ENCODE results near the gene AGER.
A peak's percentile ranks its signal among the peaks of the same experiment; 100 is the strongest.

Gene AGER

DNA sequence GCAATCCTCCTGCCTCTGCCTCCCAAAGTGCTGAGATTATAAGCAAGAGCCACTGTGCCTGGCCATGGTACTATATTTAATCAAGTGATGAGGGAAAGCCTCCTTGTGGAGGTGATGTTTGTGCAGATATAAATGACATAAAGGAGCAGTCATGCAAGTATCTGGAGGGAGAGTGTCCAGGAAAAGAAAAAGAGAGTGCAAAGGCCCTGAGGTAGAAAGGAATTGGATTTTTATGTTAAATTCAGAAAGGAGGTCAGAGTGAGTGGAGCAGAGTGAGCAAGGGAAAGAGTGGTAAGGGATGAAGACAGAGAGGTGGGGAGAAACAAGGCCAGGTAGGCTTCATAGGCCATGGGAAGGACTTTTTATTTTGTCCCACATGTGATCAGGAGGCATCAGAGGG lies 46.6 kb downstream of the AGER start:
- no peak for ATAC-seq
- Mint-ChIP-seq H3K4me1 (no peaks in the 10 kb centered on the region), H3K36me3 (no peaks in the 10 kb centered on the region), H3K27me3 (peaks cover 10% of the 10 kb centered on the region), H3K9me3 (no peaks in the 10 kb centered on the region), H3K4me3 (no peak overlapping the region), H3K27ac (no peak overlapping the region)

DNA sequence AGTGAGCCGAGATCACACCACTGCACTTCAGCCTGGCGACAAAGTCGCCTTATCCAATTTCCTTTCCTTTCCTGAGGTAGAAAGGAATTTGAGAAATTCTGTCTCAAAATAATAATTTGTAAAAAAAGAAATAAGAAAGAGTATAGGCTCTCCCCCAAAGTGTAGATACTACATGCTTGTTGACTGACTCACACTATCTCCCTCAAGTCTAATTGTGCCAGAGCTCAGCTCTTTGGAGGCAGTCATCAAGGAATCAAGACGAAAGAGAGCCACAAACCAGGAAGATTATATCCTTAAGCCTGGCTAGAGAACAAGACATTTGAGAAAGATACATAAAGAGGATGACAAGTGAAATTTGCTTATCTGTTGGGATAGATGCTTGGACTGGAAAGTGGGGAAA lies 50.3 kb downstream of the AGER start:
- no peaks in the 10 kb centered on the region for H3K9me3 Mint-ChIP-seq
- H3K27ac Mint-ChIP-seq, result no peak overlapping the region
- no peaks in the 10 kb centered on the region for H3K36me3 Mint-ChIP-seq
- H3K27me3 Mint-ChIP-seq, result no peaks in the 10 kb centered on the region
- peaks cover 19% of the 10 kb centered on the region for H3K4me1 Mint-ChIP-seq
- ATAC-seq, result no peak
- H3K4me3 Mint-ChIP-seq, result no peak overlapping the region

DNA sequence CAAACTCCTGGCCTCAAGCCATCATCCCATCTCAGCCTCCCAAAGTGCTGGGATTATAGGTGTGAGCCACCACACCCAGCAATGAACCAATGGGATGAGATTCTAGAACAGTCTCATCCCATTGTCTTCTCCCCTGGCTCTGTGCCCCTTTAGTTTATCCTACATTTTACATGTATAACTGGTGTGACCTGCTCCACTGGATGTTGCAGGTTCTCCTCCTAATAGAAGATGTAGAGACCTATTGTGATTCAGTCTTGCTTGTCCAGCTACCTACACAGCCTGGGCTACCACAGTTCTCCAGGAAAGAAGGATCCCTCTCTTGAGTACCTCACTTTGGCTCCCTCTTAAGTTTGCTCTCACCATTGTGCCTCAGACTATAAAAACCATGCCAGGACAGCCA lies 51.9 kb downstream of the AGER start:
- H3K27me3 Mint-ChIP-seq, result no peaks in the 10 kb centered on the region
- peaks cover 35% of the 10 kb centered on the region for H3K4me1 Mint-ChIP-seq
- no peak overlapping the region for H3K27ac Mint-ChIP-seq
- no peak overlapping the region for H3K4me3 Mint-ChIP-seq
- no peak for ATAC-seq
- H3K36me3 Mint-ChIP-seq, result no peaks in the 10 kb centered on the region
- H3K9me3 Mint-ChIP-seq, result no peaks in the 10 kb centered on the region

DNA sequence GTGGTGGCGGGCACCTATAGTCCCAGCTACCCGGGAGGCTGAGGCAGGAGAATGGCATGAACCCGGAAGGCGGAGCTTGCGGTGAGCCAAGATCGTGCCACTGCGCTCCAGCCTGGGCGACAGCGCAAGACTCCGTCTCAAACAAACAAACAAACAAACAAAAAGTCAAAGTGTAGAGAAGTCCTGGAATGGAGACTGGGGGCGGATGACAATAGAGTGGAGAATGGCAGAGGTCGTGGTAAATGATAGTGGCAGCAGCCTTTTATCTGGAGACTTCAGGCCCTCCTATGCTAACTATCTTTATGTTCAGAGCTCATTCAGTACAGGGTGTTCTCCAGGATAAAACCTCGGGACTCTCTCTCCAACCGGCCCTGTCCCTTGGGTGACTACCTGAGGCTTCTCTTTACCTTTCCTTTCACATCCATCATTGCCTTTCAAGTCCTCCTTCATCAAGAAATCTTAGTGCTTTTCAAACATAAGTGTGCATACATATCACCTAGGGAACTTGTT lies 52.6 kb downstream of the AGER start:
- Mint-ChIP-seq H3K36me3 (peaks cover 6% of the 10 kb centered on the region), H3K9me3 (no peaks in the 10 kb centered on the region), H3K27ac (no peak overlapping the region), H3K4me1 (peaks cover 41% of the 10 kb centered on the region), H3K27me3 (no peaks in the 10 kb centered on the region), H3K4me3 (peak overlapping the region; percentile 32)
- no peak for ATAC-seq

Measured in stimulated activated memory B cell treated with anti-CD40 and anti-IgM and Interleukin-4, amounts not matched to agents 10 μg/mL and 1 μg/mL and 100 μg/mL, for 72 hours (primary cell).